NCI-H146 treated with DMSO at 0.1 percent for 48 hours (cell line): ENCODE measurements around the gene GOLGA8A.
"Not testable (repeated sequence)": the region's sequence is repeated elsewhere in the genome, so short reads cannot be mapped to it uniquely, and the experiment has no call there.

ENCODE experiments used
- DNase-seq: peaks from one replicate; lab custom pipeline; 2025; ENCODE audit not compliant: unreplicated experiment; lab: John Stamatoyannopoulos, UW

The GOLGA8A gene

GRCh38 chr15:34418435-34418834 is 19.2 kb downstream of the GOLGA8A start:
- DNase-seq = not testable (repeated sequence)

- DNase-seq = not testable (repeated sequence)
Measured at GRCh38 chr15:34409511-34409910, 28.1 kb downstream of the GOLGA8A start.

- DNase-seq = not testable (repeated sequence)
Measured at GRCh38 chr15:34408973-34409372, 28.6 kb downstream of the GOLGA8A start.

GRCh38 chr15:34403899-34404298 is 33.7 kb downstream of the GOLGA8A start:
- DNase-seq = not testable (repeated sequence)

DNA sequence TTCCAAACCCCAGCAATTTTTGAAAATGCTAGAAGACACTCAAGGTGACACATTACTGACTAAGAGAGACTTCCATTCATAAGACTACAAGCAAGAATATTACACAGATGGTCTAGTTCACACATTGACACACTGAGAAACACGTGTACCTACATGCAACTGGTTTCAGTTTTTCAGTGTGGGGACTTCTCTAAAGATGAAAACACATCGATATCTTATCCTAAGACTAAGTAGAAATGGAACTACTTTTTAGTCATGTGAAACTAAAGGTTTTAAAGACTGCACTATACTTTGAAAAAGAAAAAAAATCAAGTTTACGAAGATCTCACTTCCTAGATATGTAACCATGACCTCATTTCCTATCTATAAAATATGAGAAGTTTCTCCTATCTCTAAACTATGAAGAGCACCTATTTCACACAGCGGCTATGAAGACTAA is 34.4 kb downstream of the GOLGA8A start:
- not testable (repeated sequence) for DNase-seq

DNA sequence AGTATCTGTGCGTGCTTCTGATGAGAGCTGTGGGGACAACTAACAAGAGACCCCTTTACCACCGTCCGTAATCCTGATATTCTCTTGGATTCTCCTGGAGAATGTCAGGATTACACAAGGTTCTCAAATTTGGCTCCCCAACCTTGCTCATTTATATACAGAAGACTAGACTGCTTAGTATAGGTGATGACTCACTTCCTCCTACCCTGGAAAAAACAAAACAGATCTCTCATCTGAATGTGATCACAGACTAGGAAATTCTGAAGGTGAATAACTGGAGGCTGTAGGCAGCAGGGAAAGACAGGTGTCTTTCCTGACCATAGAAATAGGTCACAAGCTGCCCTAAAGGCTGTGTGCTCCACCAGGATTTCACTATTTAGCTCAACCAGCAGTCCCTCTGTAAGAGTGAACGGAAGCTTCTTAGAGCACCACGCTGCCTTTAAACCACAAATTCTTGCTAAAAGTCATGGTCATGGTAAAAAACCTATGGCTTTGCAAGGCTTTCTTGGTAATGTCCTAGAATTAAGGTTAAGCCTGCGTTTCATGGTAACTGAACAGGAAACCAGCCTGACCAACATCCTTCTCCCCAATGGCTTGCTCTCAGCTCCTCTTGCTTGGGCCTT is 39.9 kb downstream of the GOLGA8A start:
- DNase-seq = not testable (repeated sequence)

DNA sequence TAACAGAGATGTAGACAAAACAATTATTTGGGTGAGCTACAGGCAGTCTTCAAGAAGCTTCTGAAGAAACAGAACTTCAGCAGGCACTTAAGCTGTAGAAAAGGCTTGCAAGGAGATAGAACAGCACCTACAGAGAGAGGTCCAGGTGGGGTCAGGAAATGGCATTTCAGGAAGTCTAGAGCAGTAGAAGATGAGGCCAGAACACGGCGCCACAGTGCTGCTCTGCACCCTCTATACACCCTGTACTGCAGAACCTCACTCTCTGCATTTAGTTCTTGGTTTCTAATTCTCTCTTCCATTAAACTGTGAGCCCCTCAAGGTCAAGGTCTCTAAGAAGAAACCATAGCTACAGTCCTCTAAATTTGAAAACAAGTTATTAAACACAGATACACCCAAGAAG is 44.6 kb downstream of the GOLGA8A start:
- DNase-seq = not testable (repeated sequence)

GRCh38 chr15:34389594-34390086 is 48.0 kb downstream of the GOLGA8A start:
- not testable (repeated sequence) for DNase-seq
